Central memory CD8-positive, alpha-beta T cell (primary cell): Measurements from ENCODE around the gene CTNND2.

Experiments used
- ATAC-seq: fragments of 150-1000 bp; cut with Tn5 transposase; replicated peaks from 2 replicates; pipeline ENCODE4 v1.10.0; 2022; ENCODE audit warnings: mild to moderate bottlenecking, moderate FRiP score, moderate number of reproducible peaks; ENCODE audit not compliant: poor library complexity, severe bottlenecking; ENCODE audit errors: extremely low read depth
- DNase-seq, 2 donors: peaks; one replicate each; pipeline ENCODE4 v3.0.0; 2021; ENCODE audit warnings: low spot score in 2 of 2
- H3K27ac Mint-ChIP-seq: one replicate; pipeline ENCODE4 v1.8.0; 2022; ENCODE audit warnings: low read depth, mild to moderate bottlenecking, moderate library complexity, mixed read lengths
- H3K27me3 Mint-ChIP-seq: one replicate; pipeline ENCODE4 v1.8.0; 2022; ENCODE audit warnings: mixed read lengths
- H3K36me3 Mint-ChIP-seq: one replicate; pipeline ENCODE4 v1.8.0; 2022; ENCODE audit warnings: mild to moderate bottlenecking, moderate library complexity, mixed read lengths; ENCODE audit not compliant: insufficient read depth
- H3K4me1 Mint-ChIP-seq: one replicate; pipeline ENCODE4 v1.8.0; 2022; ENCODE audit warnings: mixed read lengths
- H3K4me3 Mint-ChIP-seq: one replicate; pipeline ENCODE4 v1.8.0; 2022; ENCODE audit warnings: mild to moderate bottlenecking, moderate library complexity, mixed read lengths
- H3K9me3 Mint-ChIP-seq: one replicate; pipeline ENCODE4 v1.8.0; 2022; ENCODE audit warnings: mixed read lengths

Gene CTNND2

GRCh38 chr5:11239261-11240015 lies 664.8 kb downstream of the CTNND2 start:
- peaks cover 15% of the 10 kb centered on the region for H3K9me3 Mint-ChIP-seq
- no peak overlapping the region for H3K27ac Mint-ChIP-seq
- ATAC-seq (no peak), DNase-seq (no peak)
- H3K4me1 Mint-ChIP-seq: peaks cover 2% of the 10 kb centered on the region
- H3K36me3 Mint-ChIP-seq: peaks cover 2% of the 10 kb centered on the region
- no peak overlapping the region for H3K4me3 Mint-ChIP-seq
- no peaks in the 10 kb centered on the region for H3K27me3 Mint-ChIP-seq

- Mint-ChIP-seq H3K27ac (no peak overlapping the region), H3K36me3 (no peaks in the 10 kb centered on the region), H3K4me3 (no peak overlapping the region), H3K27me3 (no peaks in the 10 kb centered on the region), H3K9me3 (peaks cover 23% of the 10 kb centered on the region), H3K4me1 (peaks cover 5% of the 10 kb centered on the region)
- no peak for DNase-seq
- no peak for ATAC-seq
Measured at GRCh38 chr5:11234501-11234911, 669.7 kb downstream of the CTNND2 start.

- H3K4me3 Mint-ChIP-seq: no peak overlapping the region
- peaks cover 5% of the 10 kb centered on the region for H3K4me1 Mint-ChIP-seq
- H3K27ac Mint-ChIP-seq: no peak overlapping the region
- H3K27me3 Mint-ChIP-seq: no peaks in the 10 kb centered on the region
- DNase-seq (no peak), ATAC-seq (no peak)
- H3K36me3 Mint-ChIP-seq: no peaks in the 10 kb centered on the region
- H3K9me3 Mint-ChIP-seq: peaks cover 23% of the 10 kb centered on the region
Measured at GRCh38 chr5:11230890-11231289, 673.4 kb downstream of the CTNND2 start.

- H3K9me3 Mint-ChIP-seq: peaks cover 10% of the 10 kb centered on the region
- no peak overlapping the region for H3K27ac Mint-ChIP-seq
- no peak overlapping the region for H3K4me3 Mint-ChIP-seq
- ATAC-seq (no peak), DNase-seq (no peak)
- H3K36me3 Mint-ChIP-seq: no peaks in the 10 kb centered on the region
- no peaks in the 10 kb centered on the region for H3K27me3 Mint-ChIP-seq
- no peaks in the 10 kb centered on the region for H3K4me1 Mint-ChIP-seq
Measured at GRCh38 chr5:11227064-11227463, 677.2 kb downstream of the CTNND2 start.

GRCh38 chr5:11224436-11225187 lies 679.6 kb downstream of the CTNND2 start:
- Mint-ChIP-seq H3K27me3 (no peaks in the 10 kb centered on the region), H3K9me3 (no peaks in the 10 kb centered on the region), H3K4me1 (no peaks in the 10 kb centered on the region), H3K27ac (no peak overlapping the region), H3K36me3 (no peaks in the 10 kb centered on the region), H3K4me3 (no peak overlapping the region)
- DNase-seq: no peak
- no peak for ATAC-seq

GRCh38 chr5:11222169-11222568 lies 682.1 kb downstream of the CTNND2 start:
- Mint-ChIP-seq H3K4me3 (no peak overlapping the region), H3K27me3 (no peaks in the 10 kb centered on the region), H3K36me3 (no peaks in the 10 kb centered on the region), H3K9me3 (peaks cover 6% of the 10 kb centered on the region), H3K27ac (no peak overlapping the region), H3K4me1 (no peaks in the 10 kb centered on the region)
- DNase-seq (no peak), ATAC-seq (no peak)

- ATAC-seq (no peak), DNase-seq (no peak)
- H3K4me1 Mint-ChIP-seq: no peaks in the 10 kb centered on the region
- H3K27ac Mint-ChIP-seq: no peak overlapping the region
- no peak overlapping the region for H3K4me3 Mint-ChIP-seq
- H3K9me3 Mint-ChIP-seq: peaks cover 12% of the 10 kb centered on the region
- H3K36me3 Mint-ChIP-seq: no peaks in the 10 kb centered on the region
- H3K27me3 Mint-ChIP-seq: peaks cover 9% of the 10 kb centered on the region
Measured at GRCh38 chr5:11214864-11215644, 689.2 kb downstream of the CTNND2 start.

- no peaks in the 10 kb centered on the region for H3K36me3 Mint-ChIP-seq
- no peak for DNase-seq
- H3K27ac Mint-ChIP-seq: no peak overlapping the region
- H3K4me1 Mint-ChIP-seq: no peaks in the 10 kb centered on the region
- peaks cover 6% of the 10 kb centered on the region for H3K9me3 Mint-ChIP-seq
- no peak overlapping the region for H3K4me3 Mint-ChIP-seq
- H3K27me3 Mint-ChIP-seq: peaks cover 9% of the 10 kb centered on the region
- ATAC-seq: no peak
Measured at GRCh38 chr5:11212706-11213105, 691.5 kb downstream of the CTNND2 start.

- no peak overlapping the region for H3K4me3 Mint-ChIP-seq
- ATAC-seq (no peak), DNase-seq (no peak)
- H3K27me3 Mint-ChIP-seq: no peaks in the 10 kb centered on the region
- no peaks in the 10 kb centered on the region for H3K4me1 Mint-ChIP-seq
- H3K27ac Mint-ChIP-seq: no peak overlapping the region
- H3K36me3 Mint-ChIP-seq: peaks cover 2% of the 10 kb centered on the region
- H3K9me3 Mint-ChIP-seq: peaks cover 6% of the 10 kb centered on the region
Measured at GRCh38 chr5:11197726-11198125, 706.5 kb downstream of the CTNND2 start.

GRCh38 chr5:11191673-11192072 lies 712.6 kb downstream of the CTNND2 start:
- no peaks in the 10 kb centered on the region for H3K27me3 Mint-ChIP-seq
- peaks cover 2% of the 10 kb centered on the region for H3K36me3 Mint-ChIP-seq
- DNase-seq (no peak), ATAC-seq (no peak)
- no peak overlapping the region for H3K27ac Mint-ChIP-seq
- H3K9me3 Mint-ChIP-seq: no peaks in the 10 kb centered on the region
- H3K4me3 Mint-ChIP-seq: no peak overlapping the region
- H3K4me1 Mint-ChIP-seq: no peaks in the 10 kb centered on the region

- ATAC-seq (no peak), DNase-seq (no peak)
- H3K4me1 Mint-ChIP-seq: no peaks in the 10 kb centered on the region
Measured at GRCh38 chr5:11182441-11183080, 721.7 kb downstream of the CTNND2 start.

GRCh38 chr5:11181940-11182339 lies 722.3 kb downstream of the CTNND2 start:
- DNase-seq (no peak), ATAC-seq (no peak)
- H3K4me3 Mint-ChIP-seq: no peak overlapping the region
- no peak overlapping the region for H3K27ac Mint-ChIP-seq
- no peaks in the 10 kb centered on the region for H3K4me1 Mint-ChIP-seq
- H3K9me3 Mint-ChIP-seq: peaks cover 16% of the 10 kb centered on the region
- no peaks in the 10 kb centered on the region for H3K36me3 Mint-ChIP-seq
- no peaks in the 10 kb centered on the region for H3K27me3 Mint-ChIP-seq

More at GRCh38 chr5:11182441-11183080, 721.7 kb downstream of the CTNND2 start:
- Mint-ChIP-seq H3K36me3 (no peaks in the 10 kb centered on the region), H3K27ac (no peak overlapping the region), H3K4me3 (no peak overlapping the region), H3K9me3 (peaks cover 16% of the 10 kb centered on the region), H3K27me3 (no peaks in the 10 kb centered on the region)
